Left lung (tissue), 14 donors: ENCODE results near the gene EXT2. TPM values are rescaled to one million over a fixed set of nuclear protein-coding genes. Genes with fewer than 3 reads are reported as not detected.

Experiments
- ATAC-seq: fragments of 200-7000 bp; cut with Tn5 transposase; one replicate; pipeline ENCODE4 v1.9.1; 2020; ENCODE audit warnings: moderate library complexity
- DNase-seq, 4 donors: peaks; one replicate each; pipeline ENCODE4 v3.0.0-alpha.2; 2013 to 2020
- H3K27ac ChIP-seq, 2 donors: fragments of 200-600 bp; sonication (generic) in 1 of 2; one replicate each; pipeline versions ENCODE4 v1.5.0 to v1.8.0; 2020 to 2021
- H3K27me3 ChIP-seq, 2 donors: fragments of 200-600 bp; sonication (generic) in 1 of 2; one replicate each; pipeline versions ENCODE4 v1.5.0 to v1.8.0; 2020 to 2021
- H3K36me3 ChIP-seq, 2 donors: fragments of 200-600 bp; sonication (generic) in 1 of 2; one replicate each; pipeline versions ENCODE4 v1.5.0 to v1.8.0; 2020 to 2021
- H3K4me1 ChIP-seq, 2 donors: fragments of 200-600 bp; one replicate each; pipeline ENCODE4 v1.8.0; 2021
- H3K4me3 ChIP-seq, 2 donors: fragments of 200-600 bp; sonication (generic) in 1 of 2; one replicate each; pipeline versions ENCODE4 v1.5.0 to v1.8.0; 2020 to 2021; ENCODE audit warnings: mild to moderate bottlenecking in 1 of 2
- H3K9me3 ChIP-seq, 2 donors: fragments of 200-600 bp; sonication (generic) in 1 of 2; one replicate each; pipeline versions ENCODE4 v1.5.0 to v1.8.0; 2020 to 2021
- intact Hi-C, 2 donors: fragments of 100-400 bp; cut with DNase I; formaldehyde crosslinking; loops; one replicate each; pipeline versions ENCODE4 v1.11.2 to v1.14.2; 2022
- long read RNA-seq, 12 donors: library from polyadenylated mRNA in 2 of 12; unstranded in 2 of 12; transcript quantifications; one replicate each; pipeline ENCODE4 v2.0.0 and lab custom pipeline, GENCODE V29; 2019 to 2026
- polyA plus RNA-seq, 6 donors: library from polyadenylated mRNA; unstranded; fragments of 120-200 nt; gene quantifications; one replicate each; pipeline ENCODE4 v1.2.1, GENCODE V29; 2013; ENCODE audit not compliant: insufficient read length in 6 of 6
- total RNA-seq, 2 donors: library from RNA; stranded (reverse); fragmentation: NEBNext Ultra II Directional; extraction: Animal tissue kit (Norgen Biotek cat#: 25700); gene quantifications; one replicate each; pipeline ENCODE4 v1.2.1, GENCODE V29; 2021
- TF ChIP-seq, protein P1 (sequence below), 2 donors: fragments of 200-600 bp; sonication (generic) in 1 of 2; IDR thresholded peaks; one replicate each; pipeline versions ENCODE4 v1.5.0 to v1.8.0; 2021; ENCODE audit warnings: antibody characterized with exemption in 2 of 2
- donor health status: DM: no; HTN: yes; CAD: no.
- donor health status: DM: no; HTN: no; CAD: no.

EXT2 gene
- total RNA-seq, result 10 to 100 TPM; 56.4 to 63.1 TPM
- 10 to 100 TPM; 68.6 to 85.0 (median 78.0) TPM for polyA plus RNA-seq
- long read RNA-seq, donor 1, transcript EXT2-210 (14 exons, 3,136 nt), result major isoform, 16 of 50 reads
- long read RNA-seq, donor 1, partial matches to known transcripts, result 34 of 50 reads
- long read RNA-seq, donor 1, other reads (novel, unspliced or antisense), result 0 of 50 reads
- long read RNA-seq, donor 2, transcript EXT2-210 (14 exons, 3,136 nt), result major isoform, 12 of 26 reads
- long read RNA-seq, donor 2, partial matches to known transcripts, result 13 of 26 reads
- long read RNA-seq, donor 2, other reads (novel, unspliced or antisense), result 0 of 26 reads
- long read RNA-seq, donor 3, transcript EXT2-210 (14 exons, 3,136 nt), result major isoform, 14 of 14 reads
- long read RNA-seq, donor 3, partial matches to known transcripts, result 0 of 14 reads
- long read RNA-seq, donor 3, other reads (novel, unspliced or antisense), result 0 of 14 reads
- long read RNA-seq, donor 4, partial matches to known transcripts, result 3 of 7 reads
- long read RNA-seq, donor 4, other reads (novel, unspliced or antisense), result 0 of 7 reads
- long read RNA-seq, donor 5, transcript EXT2-210 (14 exons, 3,136 nt), result major isoform, 9 of 28 reads
- long read RNA-seq, donor 5, partial matches to known transcripts, result 19 of 28 reads
- long read RNA-seq, donor 5, other reads (novel, unspliced or antisense), result 0 of 28 reads
- long read RNA-seq, donor 6, transcript EXT2-210 (14 exons, 3,136 nt), result major isoform, 17 of 28 reads
- long read RNA-seq, donor 6, partial matches to known transcripts, result 11 of 28 reads
- long read RNA-seq, donor 6, other reads (novel, unspliced or antisense), result 0 of 28 reads
- long read RNA-seq, donor 7, transcript EXT2-210 (14 exons, 3,136 nt), result major isoform, 11 of 16 reads
- long read RNA-seq, donor 7, partial matches to known transcripts, result 5 of 16 reads
- long read RNA-seq, donor 7, other reads (novel, unspliced or antisense), result 0 of 16 reads
- long read RNA-seq, donor 8, transcript EXT2-210 (14 exons, 3,136 nt), result major isoform, 10 of 21 reads
- long read RNA-seq, donor 8, partial matches to known transcripts, result 11 of 21 reads
- long read RNA-seq, donor 8, other reads (novel, unspliced or antisense), result 0 of 21 reads
- long read RNA-seq, donor 9, result 0 reads
- long read RNA-seq, donor 10, partial matches to known transcripts, result 2 of 6 reads
- long read RNA-seq, donor 10, other reads (novel, unspliced or antisense), result 0 of 6 reads
- long read RNA-seq, donor 11, transcript EXT2-210 (14 exons, 3,136 nt), result major isoform, 5 of 22 reads
- long read RNA-seq, donor 11, partial matches to known transcripts, result 15 of 22 reads
- long read RNA-seq, donor 11, other reads (novel, unspliced or antisense), result 0 of 22 reads
- long read RNA-seq, donor 12, transcript EXT2-210 (14 exons, 3,136 nt), result major isoform, 6 of 17 reads
- long read RNA-seq, donor 12, partial matches to known transcripts, result 10 of 17 reads
- long read RNA-seq, donor 12, other reads (novel, unspliced or antisense), result 0 of 17 reads

DNA sequence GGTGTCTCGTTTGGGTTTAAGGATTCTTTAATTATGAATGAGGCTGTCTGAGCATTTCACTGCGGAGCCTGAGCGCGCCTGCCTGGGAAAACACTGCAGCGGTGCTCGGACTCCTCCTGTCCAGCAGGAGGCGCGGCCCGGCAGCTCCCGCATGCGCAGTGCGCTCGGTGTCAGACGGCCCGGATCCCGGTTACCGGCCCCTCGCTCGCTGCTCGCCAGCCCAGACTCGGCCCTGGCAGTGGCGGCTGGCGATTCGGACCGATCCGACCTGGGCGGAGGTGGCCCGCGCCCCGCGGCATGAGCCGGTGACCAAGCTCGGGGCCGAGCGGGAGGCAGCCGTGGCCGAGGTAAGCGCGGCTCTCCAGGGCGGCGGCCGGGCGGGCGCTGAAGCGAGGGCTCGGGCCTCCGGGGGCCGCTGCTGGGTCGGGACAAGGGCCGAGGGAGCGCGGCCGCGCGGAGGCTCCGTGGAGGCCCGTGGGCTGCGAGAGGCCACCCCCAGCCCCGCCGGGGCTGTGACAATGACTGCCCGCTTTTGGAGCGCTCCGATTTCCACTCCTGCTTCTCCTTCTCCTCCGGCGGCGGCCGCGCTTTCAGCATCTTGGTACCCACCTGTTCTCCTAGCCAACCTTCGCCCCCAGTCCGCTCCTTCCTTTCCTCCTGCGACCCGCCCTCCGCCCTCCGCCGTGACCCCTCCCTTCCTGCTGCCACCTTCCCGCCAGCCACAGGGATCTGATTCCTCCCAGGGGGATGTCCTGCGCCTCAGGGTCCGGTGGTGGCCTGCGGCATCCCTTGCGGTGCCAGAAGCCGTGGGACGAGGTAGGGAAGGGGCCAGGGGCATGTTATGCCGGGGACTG lies at the start of gene EXT2:
EXT2 (plus strand) TSS at position 173 of the 854 bp plus-strand sequence. CDS start 12,035 bp downstream, outside the sequence.
- intact Hi-C loops, result no loop called here
- H3K36me3 ChIP-seq, result no peaks in the 10 kb centered on the region
- TF ChIP-seq, protein P1, sequence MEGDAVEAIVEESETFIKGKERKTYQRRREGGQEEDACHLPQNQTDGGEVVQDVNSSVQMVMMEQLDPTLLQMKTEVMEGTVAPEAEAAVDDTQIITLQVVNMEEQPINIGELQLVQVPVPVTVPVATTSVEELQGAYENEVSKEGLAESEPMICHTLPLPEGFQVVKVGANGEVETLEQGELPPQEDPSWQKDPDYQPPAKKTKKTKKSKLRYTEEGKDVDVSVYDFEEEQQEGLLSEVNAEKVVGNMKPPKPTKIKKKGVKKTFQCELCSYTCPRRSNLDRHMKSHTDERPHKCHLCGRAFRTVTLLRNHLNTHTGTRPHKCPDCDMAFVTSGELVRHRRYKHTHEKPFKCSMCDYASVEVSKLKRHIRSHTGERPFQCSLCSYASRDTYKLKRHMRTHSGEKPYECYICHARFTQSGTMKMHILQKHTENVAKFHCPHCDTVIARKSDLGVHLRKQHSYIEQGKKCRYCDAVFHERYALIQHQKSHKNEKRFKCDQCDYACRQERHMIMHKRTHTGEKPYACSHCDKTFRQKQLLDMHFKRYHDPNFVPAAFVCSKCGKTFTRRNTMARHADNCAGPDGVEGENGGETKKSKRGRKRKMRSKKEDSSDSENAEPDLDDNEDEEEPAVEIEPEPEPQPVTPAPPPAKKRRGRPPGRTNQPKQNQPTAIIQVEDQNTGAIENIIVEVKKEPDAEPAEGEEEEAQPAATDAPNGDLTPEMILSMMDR (IDR thresholded peaks at IDR 0.05), result peak; percentile 90 to 91
- H3K4me1 ChIP-seq, result peaks cover 6 to 22% of the 10 kb centered on the region in 2 donors
- peak within 1 kb of the TSS; percentile 64 to 80 for H3K4me3 ChIP-seq
- H3K27ac ChIP-seq, result peak within 1 kb of the TSS; percentile 45 to 79
- ATAC-seq (peak; percentile 98), DNase-seq (peak; percentile 83 to 99 (median 92))
- H3K9me3 ChIP-seq, result no peaks in the 10 kb centered on the region
- no peaks in the 10 kb centered on the region for H3K27me3 ChIP-seq

GRCh38 chr11:44046182-44046581 lies 49.3 kb upstream of the EXT2 start:
- Histone ChIP-seq H3K9me3 (peaks cover 0 to 6% of the 10 kb centered on the region in 2 donors), H3K4me1 (no peaks in the 10 kb centered on the region), H3K36me3 (no peaks in the 10 kb centered on the region), H3K27me3 (no peaks in the 10 kb centered on the region), H3K4me3 (no peak overlapping the region), H3K27ac (no peak overlapping the region)
- ATAC-seq (no peak), DNase-seq (no peak)
- intact Hi-C loops, result no loop called here
- TF ChIP-seq, protein P1 (IDR thresholded peaks at IDR 0.05), result no peak

GRCh38 chr11:44047298-44047697 lies 48.2 kb upstream of the EXT2 start:
- no peak overlapping the region for H3K27ac ChIP-seq
- ATAC-seq, result no peak
- intact Hi-C loops, result no loop called here

More at GRCh38 chr11:44047298-44047697, 48.2 kb upstream of the EXT2 start:
- no peaks in the 10 kb centered on the region for H3K27me3 ChIP-seq
- TF ChIP-seq, protein P1 (IDR thresholded peaks at IDR 0.05), result no peak
- H3K4me3 ChIP-seq, result no peak overlapping the region
- H3K9me3 ChIP-seq, result no peaks in the 10 kb centered on the region
- H3K36me3 ChIP-seq, result no peaks in the 10 kb centered on the region
- H3K4me1 ChIP-seq, result no peaks in the 10 kb centered on the region
- no peak for DNase-seq
